Ecto neural progenitor cell (in vitro differentiated cells): ENCODE results near the gene AGPS.
"Not testable (repeated sequence)": the region's sequence is repeated elsewhere in the genome, so short reads cannot be mapped to it uniquely, and the experiment has no call there.

Experiments
- DNase-seq: peaks from one replicate; pipeline ENCODE4 v3.0.0-alpha.2; 2018; ENCODE audit warnings: low spot score

Gene AGPS

GRCh38 chr2:177422271-177422670 is 29.7 kb downstream of the AGPS start:
- no peak for DNase-seq

GRCh38 chr2:177424120-177424519 is 31.5 kb downstream of the AGPS start:
- DNase-seq, result not testable (repeated sequence)

GRCh38 chr2:177424620-177425019 is 32.0 kb downstream of the AGPS start:
- DNase-seq, result not testable (repeated sequence)

- no peak for DNase-seq
Observed at GRCh38 chr2:177427316-177427715, 34.7 kb downstream of the AGPS start.

DNA sequence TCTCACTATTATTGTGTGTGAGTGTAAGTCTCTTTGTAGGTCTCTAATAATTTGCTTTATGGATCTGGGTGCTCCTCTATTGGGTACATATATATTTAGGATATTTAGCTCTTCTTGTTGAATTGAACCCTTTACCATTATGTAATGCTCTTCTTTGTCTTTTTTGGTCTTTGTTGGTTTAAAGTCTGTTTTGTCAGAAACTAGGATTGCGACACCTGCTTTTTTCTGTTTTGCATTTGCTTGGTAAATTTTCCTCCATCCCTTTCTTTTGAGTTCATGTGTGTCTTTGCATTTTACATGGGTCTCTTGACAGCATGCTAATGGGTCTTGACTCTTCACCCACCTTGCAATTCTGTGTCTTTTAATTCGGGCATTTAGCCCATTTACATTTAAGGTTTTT is 35.4 kb downstream of the AGPS start:
- not testable (repeated sequence) for DNase-seq

GRCh38 chr2:177429688-177430325 is 37.2 kb downstream of the AGPS start:
- DNase-seq, result no peak

- DNase-seq, result no peak
Observed at GRCh38 chr2:177430411-177430810, 37.8 kb downstream of the AGPS start.

DNA sequence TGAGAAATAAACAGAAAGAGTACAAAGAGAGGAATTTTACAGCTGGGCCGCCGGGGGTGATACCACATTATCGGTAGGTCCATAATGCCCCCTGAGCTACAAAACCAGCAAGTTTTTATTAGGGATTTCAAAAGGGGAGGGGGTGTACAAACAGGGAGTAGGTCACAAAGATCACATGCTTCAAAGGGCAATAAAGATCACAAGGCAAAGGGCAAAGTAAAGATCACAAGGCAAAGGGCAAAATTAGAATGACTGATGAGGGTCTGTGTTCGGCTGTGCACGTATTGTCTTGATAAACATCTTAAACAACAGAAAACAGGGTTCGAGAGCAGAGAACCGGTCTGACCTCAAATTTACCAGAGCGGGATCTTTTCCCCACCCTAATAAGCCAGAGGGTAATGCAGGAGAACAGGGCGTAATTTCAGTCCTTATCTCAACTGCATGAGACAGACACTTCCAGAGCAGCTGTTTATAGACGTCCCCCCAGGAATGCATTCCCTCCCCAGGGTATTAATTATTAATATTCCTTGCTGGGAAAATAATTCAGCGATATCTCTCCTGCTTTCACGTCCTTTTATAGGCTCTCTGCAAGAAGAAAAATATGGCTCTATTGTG is 38.6 kb downstream of the AGPS start:
- not testable (repeated sequence) for DNase-seq

DNA sequence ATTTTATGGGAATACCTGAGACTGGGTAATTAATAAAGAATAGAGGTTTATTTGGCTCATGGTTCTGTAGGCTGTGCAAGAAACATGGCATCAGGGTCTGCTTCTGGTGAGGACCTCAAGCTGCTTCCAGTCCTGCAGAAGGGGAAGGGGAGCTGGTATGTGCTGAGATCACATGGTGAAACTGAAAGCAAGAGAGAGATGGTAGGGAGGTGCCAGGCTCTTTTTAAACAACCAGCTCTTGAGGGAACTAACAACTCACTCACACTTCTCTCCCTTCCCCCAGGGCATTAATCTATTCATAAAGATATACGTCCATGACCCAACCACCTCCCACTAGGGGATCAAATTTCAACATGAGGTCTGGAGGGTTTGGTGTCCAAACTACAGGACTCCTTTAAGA is 40.1 kb downstream of the AGPS start:
- no peak for DNase-seq

DNA sequence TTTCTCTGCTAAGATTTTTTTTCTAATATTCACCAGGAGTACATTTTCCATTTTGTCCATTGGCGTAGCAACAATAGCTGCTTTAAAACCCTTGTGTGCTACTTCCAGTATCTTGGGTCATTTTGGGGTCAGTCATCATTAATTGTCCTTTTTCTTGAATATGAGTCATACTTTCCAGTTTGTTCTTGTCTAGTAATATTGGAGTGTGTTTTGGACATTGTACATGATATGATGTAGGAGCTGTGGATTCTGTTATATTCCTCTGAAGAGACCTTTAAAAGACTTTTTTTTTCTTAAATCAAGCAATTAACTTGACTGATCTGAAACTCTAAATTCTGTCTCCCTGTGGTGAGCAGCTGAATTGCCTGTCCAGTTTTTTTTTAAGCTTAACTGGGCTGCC is 40.8 kb downstream of the AGPS start:
- DNase-seq, result no peak

- DNase-seq, result no peak
Observed at GRCh38 chr2:177434475-177434874, 41.9 kb downstream of the AGPS start.

DNA sequence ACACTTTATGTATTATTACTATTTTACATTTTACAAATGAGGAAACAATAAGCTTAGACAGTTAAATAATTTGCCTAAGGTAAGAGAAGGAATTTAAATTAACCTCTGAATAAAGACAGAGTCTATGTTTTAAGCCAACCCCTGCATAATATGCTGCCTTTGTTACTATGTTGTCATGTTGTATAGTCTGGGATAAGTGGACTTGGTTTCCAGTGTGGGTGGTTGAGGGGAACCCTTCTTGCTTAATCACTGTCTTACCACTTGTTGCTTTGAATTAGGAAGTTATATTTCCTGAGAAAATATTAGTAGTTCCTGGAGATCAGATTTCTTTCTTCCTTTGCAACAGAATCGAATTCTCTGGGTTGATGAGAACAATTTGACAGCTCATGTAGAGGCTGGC is 52.6 kb downstream of the AGPS start:
- no peak for DNase-seq

DNA sequence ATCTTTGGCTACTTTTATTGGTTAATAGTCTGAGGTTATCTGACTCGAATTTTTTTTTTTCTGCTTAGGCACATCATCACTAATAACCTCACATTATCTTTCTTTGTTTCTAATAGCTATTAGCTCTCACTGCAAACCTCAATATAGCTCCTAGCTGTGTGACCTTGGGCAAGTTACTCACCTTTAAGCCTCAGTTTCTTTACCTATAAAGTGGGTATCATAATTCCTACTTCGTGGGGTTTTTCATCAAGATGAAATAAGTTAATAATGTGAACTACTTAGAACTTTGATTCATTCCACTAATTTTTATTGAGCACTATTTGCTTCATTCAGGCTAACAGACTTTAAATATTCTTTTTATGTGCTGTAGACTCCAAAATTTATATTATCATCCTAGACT is 55.5 kb downstream of the AGPS start:
- DNase-seq, result no peak

DNA sequence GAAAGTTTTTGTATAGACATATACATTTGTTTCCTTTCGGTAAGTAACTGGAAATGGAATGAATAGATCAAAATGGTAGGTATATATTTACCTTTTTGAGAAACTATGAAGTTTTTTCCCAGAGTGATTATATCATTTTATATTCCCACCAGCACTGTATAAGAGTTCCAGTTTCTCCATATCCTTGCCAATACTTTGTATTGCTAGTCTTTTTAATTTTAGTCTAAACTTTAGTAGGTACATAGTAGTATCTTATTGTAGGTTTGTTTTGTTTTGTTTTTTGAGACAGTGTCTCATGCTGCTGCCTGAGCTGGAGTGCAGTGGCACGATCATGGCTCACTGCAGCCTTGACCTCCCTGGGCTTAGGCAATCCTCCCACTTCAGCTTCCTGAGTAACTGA is 56.6 kb downstream of the AGPS start:
- DNase-seq, result no peak

DNA sequence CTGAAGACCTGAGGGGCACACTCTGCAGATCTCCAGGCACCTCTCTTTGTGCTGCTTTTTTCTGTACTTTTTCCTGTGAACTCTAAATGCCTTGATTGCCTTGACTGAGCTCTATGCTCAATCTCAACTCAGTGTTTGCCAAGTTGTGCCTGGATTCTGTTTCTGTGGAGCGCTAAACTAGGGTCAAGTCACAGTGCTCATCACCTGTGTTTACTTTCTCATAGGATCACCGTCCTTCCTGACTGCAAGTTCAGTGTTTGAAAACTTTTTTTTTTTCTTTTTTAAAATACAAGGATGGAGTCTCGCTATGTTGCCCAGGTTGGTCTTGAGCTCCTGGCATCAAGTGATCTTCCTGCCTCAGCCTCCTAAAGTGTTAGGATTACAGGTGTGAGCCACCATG is 62.6 kb downstream of the AGPS start:
- DNase-seq, result no peak

- DNase-seq, result not testable (repeated sequence)
Observed at GRCh38 chr2:177459756-177460155, 67.2 kb downstream of the AGPS start.

DNA sequence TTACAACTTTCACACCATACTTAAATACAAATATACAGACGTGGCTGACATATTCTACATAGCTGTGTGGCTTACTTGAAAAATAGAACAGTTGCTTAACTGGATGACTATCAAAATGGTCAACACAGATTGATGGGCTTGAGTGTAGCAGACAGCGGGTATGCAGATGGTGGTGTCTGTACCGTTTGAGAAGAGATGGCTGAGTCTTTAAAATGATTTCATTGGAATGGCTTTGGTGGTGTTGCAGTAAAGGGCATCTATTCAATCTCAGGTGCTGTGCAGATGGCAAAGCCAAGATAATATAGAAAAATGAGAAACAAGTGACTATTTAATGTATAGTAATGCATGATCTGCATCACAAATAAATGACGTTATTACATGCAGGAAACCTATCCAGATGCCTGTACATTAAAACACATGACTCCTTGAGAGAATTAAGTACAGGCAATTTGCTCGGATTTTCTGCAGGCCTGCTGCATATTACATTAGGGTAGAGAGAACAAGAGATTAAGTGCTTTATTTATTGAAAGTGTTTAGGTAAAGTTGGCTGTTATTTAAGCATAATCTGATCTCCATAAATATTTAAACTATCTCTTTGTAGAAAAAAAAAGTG is 68.5 kb downstream of the AGPS start:
- no peak for DNase-seq

DNA sequence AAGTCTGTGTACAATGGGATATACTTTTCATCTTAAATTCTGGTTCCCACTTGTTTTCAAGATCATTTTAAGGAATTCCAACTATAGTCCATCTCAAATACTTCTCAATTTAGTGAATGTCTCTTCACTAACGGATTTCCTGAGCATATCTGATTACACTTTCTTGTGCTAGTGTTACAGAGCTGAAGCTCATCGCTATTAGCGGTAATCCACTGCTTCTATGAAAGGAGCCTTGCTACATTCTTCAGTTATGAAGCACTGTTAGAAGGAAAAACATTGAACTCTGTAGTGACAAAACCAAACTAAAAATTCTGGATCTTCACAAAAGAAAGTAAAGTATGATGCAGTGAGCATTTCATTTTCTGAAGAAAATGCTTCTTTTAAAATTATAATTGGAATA is 72.0 kb downstream of the AGPS start:
- DNase-seq, result no peak

GRCh38 chr2:177465400-177466138 is 73.0 kb downstream of the AGPS start:
- no peak for DNase-seq

GRCh38 chr2:177466337-177467195 is 74.0 kb downstream of the AGPS start:
- no peak for DNase-seq

DNA sequence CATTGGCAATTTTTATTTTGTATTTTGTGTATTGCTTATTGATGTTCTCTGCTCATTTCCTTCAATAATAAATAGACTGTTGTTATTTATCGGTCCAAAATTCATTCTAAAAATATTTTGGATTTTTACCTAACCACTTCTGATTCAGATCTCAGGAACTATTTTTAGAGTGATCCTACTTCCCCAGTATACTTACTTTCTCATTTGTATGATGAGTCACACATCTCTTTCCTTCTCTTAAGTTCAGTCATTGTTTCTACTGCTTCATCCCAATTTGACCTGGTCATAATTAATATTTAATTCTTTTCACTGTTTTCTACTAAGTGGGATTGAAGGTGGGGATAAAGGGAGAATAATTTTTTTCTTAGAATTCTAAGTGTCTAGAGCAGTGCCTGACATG is 75.1 kb downstream of the AGPS start:
- no peak for DNase-seq

DNA sequence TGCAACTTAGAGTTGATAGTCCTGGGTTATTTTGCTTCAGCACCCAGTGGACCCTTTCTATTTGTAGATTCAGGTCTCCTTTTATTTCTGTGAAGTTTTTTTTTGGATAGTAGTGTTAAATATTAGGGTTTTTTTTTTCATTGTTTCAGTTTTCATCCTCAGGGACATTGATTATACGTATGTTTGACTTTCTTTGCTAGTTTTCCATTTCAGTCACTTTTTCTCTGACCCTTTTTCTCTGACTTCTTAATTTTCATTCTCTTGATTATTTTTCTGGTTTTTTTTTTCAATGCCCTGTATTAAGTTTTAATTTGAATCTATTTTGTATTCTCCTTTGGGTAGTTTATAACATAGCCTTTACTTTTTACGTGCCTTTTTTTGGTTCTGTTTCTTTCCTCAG is 79.4 kb downstream of the AGPS start:
- DNase-seq, result no peak
